MCF 10A (cell line): ENCODE results near the gene GNG2. TPM values are rescaled to one million over a fixed set of nuclear protein-coding genes. Genes with fewer than 3 reads are reported as not detected.

Experiments used
- BruUV-seq: library from RNA; stranded (reverse); fragments of 400-500 nt; replicated peaks from 2 replicates; lab custom pipeline; 2021; lab: Mats Ljungman, UMichigan
- CTCF ChIA-PET: fragments of 300-600 bp; sonication (Branson Sonifier 250); formaldehyde crosslinking; extraction: SDS; loops from one replicate; lab custom pipeline; 2021; ENCODE audit warnings: antibody characterized with exemption, inconsistent platforms; lab: Yijun Ruan, JAX
- POLR2A ChIA-PET: fragments of 300-600, 350-650 bp; sonication (Branson Sonifier 250); formaldehyde crosslinking; extraction: SDS; loops from one replicate; lab custom pipeline; 2020; ENCODE audit warnings: antibody characterized with exemption, inconsistent platforms; lab: Yijun Ruan, JAX
- DNase-seq: peaks from one replicate; pipeline ENCODE4 v3.0.0-alpha.2; 2018; ENCODE audit not compliant: unreplicated experiment
- H3K27ac Mint-ChIP-seq: one replicate; pipeline ENCODE4 v1.8.0; 2022; ENCODE audit warnings: mild to moderate bottlenecking, low read depth, mixed read lengths; ENCODE audit not compliant: unreplicated experiment
- H3K27me3 Mint-ChIP-seq: one replicate; pipeline ENCODE4 v1.8.0; 2022; ENCODE audit warnings: mixed read lengths; ENCODE audit not compliant: insufficient read depth, unreplicated experiment
- H3K36me3 Mint-ChIP-seq: one replicate; pipeline ENCODE4 v1.8.0; 2022; ENCODE audit warnings: mild to moderate bottlenecking, moderate library complexity, mixed read lengths; ENCODE audit not compliant: insufficient read depth, unreplicated experiment
- H3K4me1 Mint-ChIP-seq: one replicate; pipeline ENCODE4 v1.8.0; 2022; ENCODE audit warnings: mixed read lengths; ENCODE audit not compliant: insufficient read depth, unreplicated experiment
- H3K4me3 Mint-ChIP-seq: one replicate; pipeline ENCODE4 v1.8.0; 2022; ENCODE audit warnings: mild to moderate bottlenecking, moderate library complexity, mixed read lengths; ENCODE audit not compliant: unreplicated experiment
- H3K9me3 Mint-ChIP-seq: one replicate; pipeline ENCODE4 v1.8.0; 2022; ENCODE audit warnings: mixed read lengths; ENCODE audit not compliant: unreplicated experiment
- intact Hi-C: fragments of 100-400 bp; cut with micrococcal nuclease; formaldehyde crosslinking; loops from 2 replicates; pipeline ENCODE4 v1.14.1; 2022
- total RNA-seq: library from RNA; stranded (reverse); gene quantifications from 2 replicates; pipeline ENCODE4 v1.2.3, GENCODE V29; 2022
- TF ChIP-seq, protein P1 (sequence below): fragments of 200-600 bp; IDR thresholded peaks from one replicate; pipeline ENCODE4 v1.8.0; 2022; ENCODE audit warnings: antibody characterized with exemption, mild to moderate bottlenecking; ENCODE audit not compliant: unreplicated experiment

GNG2 gene
- total RNA-seq, 1 experiment from 2014 or later = 0.28 TPM

DNA sequence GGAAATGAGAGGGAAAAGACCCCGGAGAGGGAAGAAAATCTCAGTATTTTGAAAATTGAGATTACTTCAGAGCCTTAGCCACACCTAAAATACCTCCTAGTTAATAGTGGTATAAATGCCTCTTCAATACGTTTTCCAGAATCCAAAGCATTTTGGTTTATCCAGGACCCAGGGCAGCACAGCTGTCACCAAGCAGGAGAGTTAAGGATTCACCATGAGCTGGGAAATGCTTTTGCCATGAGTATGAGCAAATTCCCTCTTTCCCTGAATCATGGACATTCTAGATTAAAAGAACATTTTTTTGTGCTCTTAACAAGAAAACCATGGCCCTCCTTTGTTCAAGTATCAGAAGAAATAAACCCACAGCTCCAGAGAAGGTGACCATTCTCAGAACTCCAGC lies 107.1 kb downstream of the GNG2 start:
- no TSS peak for BruUV-seq
- no peak overlapping the region for H3K4me3 Mint-ChIP-seq

DNA sequence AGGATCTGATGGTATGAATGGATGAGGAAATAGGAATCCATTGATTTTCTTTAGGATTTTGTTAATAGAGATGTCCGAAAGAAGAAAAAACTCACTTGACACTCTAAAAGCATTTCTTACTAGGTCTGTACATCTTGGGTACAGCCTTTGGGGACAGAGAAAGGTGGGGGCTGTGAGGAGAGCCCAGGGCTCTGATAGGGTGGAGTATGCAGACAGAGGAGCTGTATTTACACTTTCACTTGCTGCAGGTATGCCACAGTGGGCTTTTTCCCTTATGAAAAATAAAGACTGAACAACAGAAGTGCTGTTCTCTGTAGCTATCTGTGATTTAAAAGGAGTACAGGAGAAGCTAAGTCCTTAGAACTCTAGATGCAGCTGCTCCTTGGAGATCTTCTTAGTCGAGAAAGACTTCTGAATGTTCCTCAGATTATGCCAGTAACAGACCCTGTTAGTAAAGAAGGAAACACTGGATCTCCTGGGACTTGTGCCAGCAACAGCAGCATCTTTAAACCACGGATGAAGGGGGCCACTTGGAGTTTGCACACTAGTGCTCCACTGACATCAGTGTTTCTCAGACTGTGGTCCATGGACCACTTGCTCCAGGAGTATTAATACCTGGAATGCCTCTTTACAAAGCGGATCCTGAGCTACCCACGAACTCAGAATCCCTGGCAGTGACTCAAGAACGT lies 109.6 kb downstream of the GNG2 start:
- Mint-ChIP-seq H3K4me1 (no peaks in the 10 kb centered on the region), H3K27ac (no peak overlapping the region), H3K4me3 (no peak overlapping the region), H3K9me3 (no peaks in the 10 kb centered on the region), H3K36me3 (no peaks in the 10 kb centered on the region), H3K27me3 (no peaks in the 10 kb centered on the region)
- POLR2A ChIA-PET = interaction anchor here (0.6 kb wide), 1 partner anchor 20 kb away, joined by 4 read pairs; no protein-coding TSS in a partner anchor
- DNase-seq = no peak
- intact Hi-C loops = no loop called here
- BruUV-seq = no TSS peak
- CTCF ChIA-PET = interaction anchor here (1.2 to 5.7 kb wide), 3 partner anchors 9 to 11 kb away, joined by 3 to 40 read pairs (median 9); no protein-coding TSS in a partner anchor
- TF ChIP-seq, protein P1, sequence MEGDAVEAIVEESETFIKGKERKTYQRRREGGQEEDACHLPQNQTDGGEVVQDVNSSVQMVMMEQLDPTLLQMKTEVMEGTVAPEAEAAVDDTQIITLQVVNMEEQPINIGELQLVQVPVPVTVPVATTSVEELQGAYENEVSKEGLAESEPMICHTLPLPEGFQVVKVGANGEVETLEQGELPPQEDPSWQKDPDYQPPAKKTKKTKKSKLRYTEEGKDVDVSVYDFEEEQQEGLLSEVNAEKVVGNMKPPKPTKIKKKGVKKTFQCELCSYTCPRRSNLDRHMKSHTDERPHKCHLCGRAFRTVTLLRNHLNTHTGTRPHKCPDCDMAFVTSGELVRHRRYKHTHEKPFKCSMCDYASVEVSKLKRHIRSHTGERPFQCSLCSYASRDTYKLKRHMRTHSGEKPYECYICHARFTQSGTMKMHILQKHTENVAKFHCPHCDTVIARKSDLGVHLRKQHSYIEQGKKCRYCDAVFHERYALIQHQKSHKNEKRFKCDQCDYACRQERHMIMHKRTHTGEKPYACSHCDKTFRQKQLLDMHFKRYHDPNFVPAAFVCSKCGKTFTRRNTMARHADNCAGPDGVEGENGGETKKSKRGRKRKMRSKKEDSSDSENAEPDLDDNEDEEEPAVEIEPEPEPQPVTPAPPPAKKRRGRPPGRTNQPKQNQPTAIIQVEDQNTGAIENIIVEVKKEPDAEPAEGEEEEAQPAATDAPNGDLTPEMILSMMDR = no peak

More for the DNA sequence above, 107.1 kb downstream of the GNG2 start:
- Mint-ChIP-seq H3K4me1 (peaks cover 10% of the 10 kb centered on the region), H3K36me3 (no peaks in the 10 kb centered on the region), H3K27ac (no peak overlapping the region), H3K9me3 (no peaks in the 10 kb centered on the region), H3K27me3 (no peaks in the 10 kb centered on the region)
- intact Hi-C loops = no loop called here
- TF ChIP-seq, protein P1 = no peak
- DNase-seq = no peak
- ChIA-PET CTCF (interaction anchor here (0.5 to 5.7 kb wide), 2 partner anchors 11 to 188 kb away, joined by 3 to 40 read pairs; no protein-coding TSS in a partner anchor), POLR2A (no interaction called here)

DNA sequence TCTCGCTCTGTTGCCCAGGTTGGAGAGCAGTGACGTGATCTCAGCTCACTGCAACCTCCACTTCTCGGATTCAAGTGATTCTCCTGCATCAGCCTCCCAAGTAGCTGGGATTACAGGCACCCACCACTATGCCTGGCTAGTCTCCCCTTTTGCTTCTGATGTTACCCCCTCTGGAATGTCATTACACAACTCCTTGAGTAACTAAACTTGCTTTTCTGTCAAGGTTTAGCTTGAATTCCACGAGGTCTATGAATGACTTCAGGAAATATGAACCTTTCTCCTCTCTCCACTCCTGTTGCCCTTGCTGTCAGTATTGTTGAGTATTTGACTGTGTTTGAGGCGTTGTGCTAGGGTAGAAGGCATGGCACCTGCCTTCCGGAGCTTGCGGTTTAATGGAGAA lies 112.2 kb downstream of the GNG2 start:
- Mint-ChIP-seq H3K9me3 (no peaks in the 10 kb centered on the region), H3K4me3 (no peak overlapping the region), H3K4me1 (no peaks in the 10 kb centered on the region), H3K27me3 (no peaks in the 10 kb centered on the region), H3K27ac (no peak overlapping the region), H3K36me3 (no peaks in the 10 kb centered on the region)
- DNase-seq = no peak
- ChIA-PET POLR2A (no interaction called here), CTCF (interaction anchor here (0.7 kb wide), 1 partner anchor 25 kb away, joined by 3 read pairs; no protein-coding TSS in a partner anchor)
- intact Hi-C loops = no loop called here
- BruUV-seq = no TSS peak
- TF ChIP-seq, protein P1 = no peak

DNA sequence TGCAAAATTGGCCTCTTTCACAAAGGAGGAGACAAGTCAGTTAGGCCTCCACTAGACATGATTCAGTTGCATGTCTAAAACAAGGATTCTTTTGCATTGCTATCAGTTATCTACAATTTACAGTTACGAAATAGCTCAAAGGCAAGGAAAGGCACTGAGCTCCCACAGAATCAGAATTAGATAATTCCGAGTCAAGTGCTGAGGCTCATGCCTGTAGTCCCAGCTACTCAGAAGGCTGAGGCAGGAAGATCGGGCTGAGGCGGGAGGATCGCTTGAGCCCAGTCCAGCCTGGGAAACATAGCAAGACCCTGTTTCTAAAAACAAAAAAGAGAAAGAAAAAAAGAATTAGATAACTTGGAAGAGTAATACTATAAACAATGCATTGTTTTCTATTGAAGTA lies 116.7 kb downstream of the GNG2 start:
- Mint-ChIP-seq H3K4me1 (no peaks in the 10 kb centered on the region), H3K4me3 (no peak overlapping the region), H3K36me3 (no peaks in the 10 kb centered on the region), H3K27me3 (peaks cover 13% of the 10 kb centered on the region), H3K27ac (no peak overlapping the region), H3K9me3 (no peaks in the 10 kb centered on the region)
- no peak for DNase-seq
- intact Hi-C loops = no loop called here
- POLR2A ChIA-PET = no interaction called here
- TF ChIP-seq, protein P1 = no peak
- CTCF ChIA-PET = interaction anchor here (0.6 to 3.7 kb wide), 6 partner anchors 10 to 735 kb away, joined by 3 to 40 read pairs (median 4); no protein-coding TSS in a partner anchor
- BruUV-seq = no TSS peak
